CD8-positive, alpha-beta memory T cell (primary cell): ENCODE results near the gene STARD13. TPM values are rescaled to one million over a fixed set of nuclear protein-coding genes. Genes with fewer than 3 reads are reported as not detected.
A peak's percentile ranks its signal among the peaks of the same experiment; 100 is the strongest.

Experiments used
- CTCF ChIA-PET: fragments of 350-600 bp; sonication (Branson Sonifier 250); formaldehyde crosslinking; loops from one replicate; lab custom pipeline; 2021; ENCODE audit warnings: antibody characterized with exemption; lab: Charles Lee
- POLR2A ChIA-PET: fragments of 350-600 bp; sonication (Branson Sonifier 250); formaldehyde crosslinking; loops from one replicate; lab custom pipeline; 2021; ENCODE audit warnings: antibody characterized with exemption; lab: Charles Lee
- DNase-seq, 5 donors: peaks; one replicate each; pipeline versions ENCODE4 v3.0.0 to v3.0.0-alpha.2; 2020 to 2022; ENCODE audit warnings: mixed read lengths in 1 of 5
- H3K27ac ChIP-seq: one replicate; pipeline ENCODE4 v1.7.0; 2013; ENCODE audit warnings: low read depth, mild to moderate bottlenecking, low read length, moderate library complexity
- H3K27me3 ChIP-seq: 2 replicates; pipeline ENCODE4 v1.7.0; 2013; ENCODE audit warnings: low read length, mild to moderate bottlenecking; ENCODE audit not compliant: insufficient read depth, poor library complexity, severe bottlenecking
- H3K36me3 ChIP-seq: 2 replicates; pipeline ENCODE4 v1.7.0; 2013; ENCODE audit warnings: mild to moderate bottlenecking, low read length, moderate library complexity; ENCODE audit not compliant: insufficient read depth
- H3K4me1 ChIP-seq: 2 replicates; pipeline ENCODE4 v1.7.0; 2013; ENCODE audit warnings: mild to moderate bottlenecking, low read length, moderate library complexity; ENCODE audit not compliant: insufficient read depth
- H3K4me3 ChIP-seq: 2 replicates; pipeline ENCODE4 v1.7.0; 2013; ENCODE audit warnings: mild to moderate bottlenecking, low read length
- H3K9me3 ChIP-seq: 2 replicates; pipeline ENCODE4 v1.7.0; 2013; ENCODE audit warnings: mild to moderate bottlenecking, low read length
- H3K27ac Mint-ChIP-seq, 8 donors: one replicate each; pipeline ENCODE4 v1.8.0; 2020 to 2021; ENCODE audit warnings: mixed read lengths in 8 of 8, mild to moderate bottlenecking in 6 of 8, inconsistent platforms in 3 of 8, moderate library complexity in 3 of 8
- H3K27me3 Mint-ChIP-seq, 2 donors: one replicate each; pipeline ENCODE4 v1.8.0; 2020 to 2021; ENCODE audit warnings: mixed read lengths in 2 of 2, mild to moderate bottlenecking in 1 of 2, moderate library complexity in 1 of 2
- H3K36me3 Mint-ChIP-seq, 3 donors: one replicate each; pipeline ENCODE4 v1.8.0; 2020 to 2021; ENCODE audit warnings: mixed read lengths in 3 of 3, inconsistent platforms in 1 of 3, mild to moderate bottlenecking in 1 of 3
- H3K4me1 Mint-ChIP-seq, 3 donors: one replicate each; pipeline ENCODE4 v1.8.0; 2020 to 2021; ENCODE audit warnings: mixed read lengths in 3 of 3, inconsistent platforms in 1 of 3, mild to moderate bottlenecking in 1 of 3
- H3K4me3 Mint-ChIP-seq, 7 donors: one replicate each; pipeline ENCODE4 v1.8.0; 2020 to 2021; ENCODE audit warnings: mixed read lengths in 7 of 7, mild to moderate bottlenecking in 6 of 7, moderate library complexity in 4 of 7, inconsistent platforms in 2 of 7
- H3K9me3 Mint-ChIP-seq, 5 donors: one replicate each; pipeline ENCODE4 v1.8.0; 2020 to 2022; ENCODE audit warnings: mixed read lengths in 5 of 5, mild to moderate bottlenecking in 3 of 5, moderate library complexity in 2 of 5, inconsistent platforms in 1 of 5
- polyA plus RNA-seq: library from polyadenylated mRNA; unstranded; fragments of 300-500 nt; fragmentation: Illumina TruSeq; gene quantifications from one replicate; pipeline ENCODE4 v1.2.3, GENCODE V29; 2021
- total RNA-seq, 2 experiments: library from RNA; stranded (reverse); gene quantifications; one replicate each; pipeline ENCODE4 v1.2.3, GENCODE V29; 2021

The STARD13 gene
- total and polyA plus RNA-seq, 3 experiments from 2014 or later: 0.40 to 0.48 TPM; not detected in 1

GRCh38 chr13:33105387-33106005 is 180.1 kb downstream of the STARD13 start:
- Histone ChIP-seq H3K36me3 (no peaks in the 10 kb centered on the region), H3K27me3 (no peaks in the 10 kb centered on the region), H3K9me3 (no peaks in the 10 kb centered on the region), H3K4me3 (no peak overlapping the region), H3K4me1 (no peaks in the 10 kb centered on the region), H3K27ac (no peak overlapping the region)
- no peak for DNase-seq
- Mint-ChIP-seq H3K4me3 (peak overlapping the region in 1 of 7 donors; percentile 23), H3K4me1 (no peaks in the 10 kb centered on the region), H3K9me3 (peaks cover 0 to 2% (median 0%) of the 10 kb centered on the region in 5 donors), H3K27me3 (peaks cover 8 to 20% of the 10 kb centered on the region in 2 donors), H3K27ac (no peak overlapping the region), H3K36me3 (no peaks in the 10 kb centered on the region)
- CTCF ChIA-PET: no interaction called here
- POLR2A ChIA-PET: no interaction called here

GRCh38 chr13:33103457-33103856 is 182.1 kb downstream of the STARD13 start:
- POLR2A ChIA-PET: no interaction called here
- Histone ChIP-seq H3K27ac (no peak overlapping the region), H3K4me3 (no peak overlapping the region), H3K9me3 (no peaks in the 10 kb centered on the region), H3K27me3 (no peaks in the 10 kb centered on the region), H3K36me3 (no peaks in the 10 kb centered on the region), H3K4me1 (no peaks in the 10 kb centered on the region)
- DNase-seq: no peak
- no peaks in the 10 kb centered on the region for H3K4me1 Mint-ChIP-seq
- H3K4me3 Mint-ChIP-seq: no peak overlapping the region
- peaks cover 0 to 6% (median 0%) of the 10 kb centered on the region in 5 donors for H3K9me3 Mint-ChIP-seq
- H3K36me3 Mint-ChIP-seq: no peaks in the 10 kb centered on the region
- H3K27ac Mint-ChIP-seq: no peak overlapping the region
- CTCF ChIA-PET: no interaction called here
- peaks cover 8 to 20% of the 10 kb centered on the region in 2 donors for H3K27me3 Mint-ChIP-seq

GRCh38 chr13:33101835-33102234 is 183.7 kb downstream of the STARD13 start:
- no peaks in the 10 kb centered on the region for H3K27me3 ChIP-seq
- no peaks in the 10 kb centered on the region for H3K4me1 Mint-ChIP-seq
- no peaks in the 10 kb centered on the region for H3K36me3 ChIP-seq
- H3K9me3 Mint-ChIP-seq: peaks cover 0 to 7% (median 3%) of the 10 kb centered on the region in 5 donors
- no peak overlapping the region for H3K27ac Mint-ChIP-seq
- ChIA-PET CTCF (no interaction called here), POLR2A (no interaction called here)
- no peak overlapping the region for H3K4me3 ChIP-seq
- H3K4me1 ChIP-seq: no peaks in the 10 kb centered on the region
- H3K9me3 ChIP-seq: no peaks in the 10 kb centered on the region
- no peak for DNase-seq
- peaks cover 4 to 14% of the 10 kb centered on the region in 2 donors for H3K27me3 Mint-ChIP-seq
- H3K27ac ChIP-seq: no peak overlapping the region
- no peak overlapping the region for H3K4me3 Mint-ChIP-seq
- H3K36me3 Mint-ChIP-seq: no peaks in the 10 kb centered on the region

- peaks cover 2 to 14% of the 10 kb centered on the region in 2 donors for H3K27me3 Mint-ChIP-seq
- peaks cover 0 to 7% (median 3%) of the 10 kb centered on the region in 5 donors for H3K9me3 Mint-ChIP-seq
- no peak overlapping the region for H3K4me3 ChIP-seq
- H3K4me1 ChIP-seq: no peaks in the 10 kb centered on the region
- H3K36me3 Mint-ChIP-seq: no peaks in the 10 kb centered on the region
- H3K27ac Mint-ChIP-seq: no peak overlapping the region
- no peaks in the 10 kb centered on the region for H3K4me1 Mint-ChIP-seq
- no peaks in the 10 kb centered on the region for H3K36me3 ChIP-seq
- no peaks in the 10 kb centered on the region for H3K27me3 ChIP-seq
- no peak overlapping the region for H3K27ac ChIP-seq
- no peaks in the 10 kb centered on the region for H3K9me3 ChIP-seq
- ChIA-PET POLR2A (no interaction called here), CTCF (no interaction called here)
- no peak for DNase-seq
- H3K4me3 Mint-ChIP-seq: no peak overlapping the region
These were observed 184.7 kb downstream of the STARD13 start for GRCh38 chr13:33100886-33101285.

- H3K4me3 ChIP-seq: no peak overlapping the region
- no peaks in the 10 kb centered on the region for H3K36me3 ChIP-seq
- DNase-seq: no peak
- peaks cover 0 to 7% (median 3%) of the 10 kb centered on the region in 5 donors for H3K9me3 Mint-ChIP-seq
- no peaks in the 10 kb centered on the region for H3K4me1 ChIP-seq
- H3K27me3 Mint-ChIP-seq: peaks cover 2 to 13% of the 10 kb centered on the region in 2 donors
- CTCF ChIA-PET: no interaction called here
- no peaks in the 10 kb centered on the region for H3K9me3 ChIP-seq
- no peak overlapping the region for H3K27ac Mint-ChIP-seq
- no peaks in the 10 kb centered on the region for H3K27me3 ChIP-seq
- H3K4me3 Mint-ChIP-seq: no peak overlapping the region
- H3K27ac ChIP-seq: no peak overlapping the region
- H3K4me1 Mint-ChIP-seq: no peaks in the 10 kb centered on the region
- POLR2A ChIA-PET: no interaction called here
- no peaks in the 10 kb centered on the region for H3K36me3 Mint-ChIP-seq
These were observed 185.7 kb downstream of the STARD13 start for GRCh38 chr13:33099860-33100259.

- no peak overlapping the region for H3K27ac Mint-ChIP-seq
- POLR2A ChIA-PET: no interaction called here
- no peak overlapping the region for H3K27ac ChIP-seq
- H3K4me1 Mint-ChIP-seq: no peaks in the 10 kb centered on the region
- no peaks in the 10 kb centered on the region for H3K27me3 ChIP-seq
- DNase-seq: no peak
- no peaks in the 10 kb centered on the region for H3K4me1 ChIP-seq
- H3K27me3 Mint-ChIP-seq: peaks cover 0 to 7% of the 10 kb centered on the region in 2 donors
- no peaks in the 10 kb centered on the region for H3K36me3 ChIP-seq
- no peak overlapping the region for H3K4me3 ChIP-seq
- no peaks in the 10 kb centered on the region for H3K36me3 Mint-ChIP-seq
- CTCF ChIA-PET: no interaction called here
- H3K9me3 ChIP-seq: no peaks in the 10 kb centered on the region
- H3K9me3 Mint-ChIP-seq: peaks cover 0 to 7% (median 3%) of the 10 kb centered on the region in 5 donors
- H3K4me3 Mint-ChIP-seq: no peak overlapping the region
These were observed 188.5 kb downstream of the STARD13 start for GRCh38 chr13:33096886-33097605.

- H3K4me1 ChIP-seq: no peaks in the 10 kb centered on the region
- H3K9me3 ChIP-seq: no peaks in the 10 kb centered on the region
- CTCF ChIA-PET: interaction anchor here (1.1 kb wide), 1 partner anchor 26 kb away, joined by 3 read pairs; no protein-coding TSS in a partner anchor
- H3K36me3 Mint-ChIP-seq: no peaks in the 10 kb centered on the region
- H3K4me3 Mint-ChIP-seq: no peak overlapping the region
- H3K36me3 ChIP-seq: no peaks in the 10 kb centered on the region
- DNase-seq: no peak
- H3K27ac ChIP-seq: no peak overlapping the region
- H3K27me3 Mint-ChIP-seq: peaks cover 0 to 23% of the 10 kb centered on the region in 2 donors
- H3K27ac Mint-ChIP-seq: no peak overlapping the region
- H3K27me3 ChIP-seq: no peaks in the 10 kb centered on the region
- POLR2A ChIA-PET: no interaction called here
- H3K4me3 ChIP-seq: no peak overlapping the region
- no peaks in the 10 kb centered on the region for H3K9me3 Mint-ChIP-seq
- no peaks in the 10 kb centered on the region for H3K4me1 Mint-ChIP-seq
These were observed 193.2 kb downstream of the STARD13 start for GRCh38 chr13:33092073-33092987.

GRCh38 chr13:33091415-33091774 is 194.2 kb downstream of the STARD13 start:
- no peak overlapping the region for H3K27ac ChIP-seq
- Mint-ChIP-seq H3K36me3 (no peaks in the 10 kb centered on the region), H3K27ac (no peak overlapping the region), H3K4me3 (no peak overlapping the region), H3K9me3 (no peaks in the 10 kb centered on the region), H3K27me3 (peaks cover under 1 to 33% of the 10 kb centered on the region in 2 donors), H3K4me1 (no peaks in the 10 kb centered on the region)
- H3K27me3 ChIP-seq: no peaks in the 10 kb centered on the region
- no peak for DNase-seq
- H3K36me3 ChIP-seq: no peaks in the 10 kb centered on the region
- no peaks in the 10 kb centered on the region for H3K9me3 ChIP-seq
- CTCF ChIA-PET: no interaction called here
- no peak overlapping the region for H3K4me3 ChIP-seq
- H3K4me1 ChIP-seq: no peaks in the 10 kb centered on the region
- POLR2A ChIA-PET: no interaction called here
